Mesodermal cell (in vitro differentiated cells): ENCODE data around the gene PTPRK.

Experiments used
- H3K27ac ChIP-seq: 2 replicates; pipeline ENCODE4 v1.7.0; 2013; ENCODE audit warnings: mild to moderate bottlenecking, low read depth, low read length, moderate library complexity; ENCODE audit not compliant: severe bottlenecking
- H3K36me3 ChIP-seq: 2 replicates; pipeline ENCODE4 v1.7.1; 2013; ENCODE audit warnings: mild to moderate bottlenecking, low read length, moderate library complexity; ENCODE audit not compliant: control insufficient read depth, insufficient read depth
- H3K4me1 ChIP-seq: one replicate; pipeline ENCODE4 v1.7.1; 2013; ENCODE audit warnings: mild to moderate bottlenecking, low read length; ENCODE audit not compliant: insufficient read depth, control insufficient read depth, poor library complexity, severe bottlenecking
- H3K4me3 ChIP-seq: 2 replicates; pipeline ENCODE4 v1.7.0; 2013; ENCODE audit warnings: low read length, control low read depth, mild to moderate bottlenecking; ENCODE audit not compliant: insufficient read depth, poor library complexity, severe bottlenecking; ENCODE audit errors: extremely low read depth
- H3K9me3 ChIP-seq: 2 replicates; pipeline ENCODE4 v1.7.1; 2013; ENCODE audit warnings: mild to moderate bottlenecking, low read length, moderate library complexity; ENCODE audit not compliant: control insufficient read depth
- WGBS, 2 experiments: methylation state at CpG; one replicate each; pipeline ENCODE4 v1.1.5; 2013; ENCODE audit warnings: missing lambda C conversion rate in 2 of 2; ENCODE audit not compliant: insufficient coverage in 2 of 2; 5-methylcytosine and 5-hydroxymethylcytosine counted together

The PTPRK gene

DNA sequence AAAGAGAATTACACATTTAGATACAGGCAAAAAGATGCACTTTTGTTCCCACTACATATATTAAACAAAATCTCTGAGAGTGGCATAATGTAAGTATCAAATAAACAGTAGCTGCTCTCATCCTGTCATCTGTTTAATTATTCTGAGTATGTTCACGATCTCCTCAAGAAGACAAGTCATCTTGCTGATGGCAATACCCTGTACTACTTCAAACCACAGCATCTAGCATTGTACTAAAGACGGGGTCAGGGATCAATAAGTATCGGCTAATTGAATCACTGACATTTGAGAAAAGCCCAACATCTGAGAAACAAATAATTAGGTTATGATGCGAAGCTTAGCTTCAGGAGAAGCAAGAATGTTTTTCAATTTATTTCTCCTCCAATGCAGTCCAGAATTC lies 175.1 kb downstream of the PTPRK start:
- Histone ChIP-seq H3K4me3 (no peak overlapping the region), H3K9me3 (no peaks in the 10 kb centered on the region), H3K36me3 (no peaks in the 10 kb centered on the region), H3K27ac (no peak overlapping the region), H3K4me1 (no peaks in the 10 kb centered on the region)
- WGBS, 2 experiments = 100% methylated on average over 2 of the region's 4 CpGs; no CpG with 5 or more reads in 1 of the 2 experiments

DNA sequence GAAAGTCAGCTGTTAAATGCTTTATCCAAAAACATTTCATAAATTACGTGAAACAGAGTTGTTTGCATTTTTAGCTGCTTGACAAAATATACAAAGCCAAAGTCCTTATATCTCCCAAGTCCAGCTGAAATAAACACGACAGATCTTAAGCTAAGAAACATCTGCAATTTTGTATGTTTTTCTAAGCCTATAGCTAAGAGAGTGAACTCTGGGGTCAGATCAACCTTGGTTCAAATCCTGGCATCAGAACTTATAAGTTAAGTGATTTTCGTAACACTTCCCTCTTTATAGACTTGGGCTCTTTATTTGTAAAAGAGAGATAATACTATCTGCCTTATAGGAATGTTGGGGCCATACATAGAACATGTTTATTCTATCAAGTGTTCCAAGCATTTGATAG lies 176.7 kb downstream of the PTPRK start:
- 80 to 100% methylated on average over 1 of the region's 3 CpGs for WGBS, 2 experiments
- no peaks in the 10 kb centered on the region for H3K36me3 ChIP-seq
- no peaks in the 10 kb centered on the region for H3K9me3 ChIP-seq
- H3K27ac ChIP-seq = no peak overlapping the region
- no peaks in the 10 kb centered on the region for H3K4me1 ChIP-seq
- no peak overlapping the region for H3K4me3 ChIP-seq

DNA sequence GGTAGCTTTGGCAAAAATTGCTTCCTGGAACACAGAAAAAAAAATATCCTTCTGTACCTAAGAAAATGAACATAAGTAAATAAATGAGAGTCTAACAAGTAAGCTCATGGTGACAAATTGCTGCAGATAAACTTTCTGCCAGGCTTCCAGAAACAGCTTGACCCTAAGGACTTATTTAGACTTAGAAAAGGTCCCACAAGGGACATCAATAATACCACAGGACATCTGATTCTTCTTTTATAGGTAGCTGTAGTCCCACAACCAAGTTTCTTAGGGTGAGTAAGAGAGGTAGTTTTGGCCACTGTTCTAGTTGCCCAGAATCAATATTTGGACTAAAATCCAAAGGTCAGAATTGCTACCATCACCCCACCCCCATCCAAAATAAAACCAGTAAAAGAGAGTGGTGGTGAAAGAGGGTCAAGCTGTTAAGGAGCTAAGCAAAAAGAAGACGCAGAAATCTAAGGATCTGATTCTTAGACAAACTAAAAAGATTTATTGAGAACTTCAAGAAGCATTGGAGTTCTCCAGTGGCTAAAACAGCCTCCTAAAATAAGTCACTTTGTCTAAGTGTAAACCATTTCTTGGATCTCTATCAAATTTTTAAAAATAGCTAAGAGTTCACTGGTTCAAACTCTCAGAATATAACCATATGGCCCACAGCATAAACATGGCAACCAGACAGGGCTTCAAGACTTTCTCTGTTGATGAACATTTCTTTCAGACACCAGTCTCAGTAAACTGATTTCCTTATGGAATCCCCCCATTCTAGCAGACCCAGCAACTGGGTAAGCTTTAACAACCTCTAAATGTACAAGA lies 180.6 kb downstream of the PTPRK start:
- Histone ChIP-seq H3K4me1 (no peaks in the 10 kb centered on the region), H3K27ac (no peak overlapping the region), H3K9me3 (no peaks in the 10 kb centered on the region), H3K4me3 (no peak overlapping the region), H3K36me3 (no peaks in the 10 kb centered on the region)
- WGBS, 2 experiments = no CpG with 5 or more reads among the region's 1 CpG

GRCh38 chr6:128337619-128338018 lies 182.8 kb downstream of the PTPRK start:
- no peak overlapping the region for H3K4me3 ChIP-seq
- H3K27ac ChIP-seq = no peak overlapping the region
- H3K9me3 ChIP-seq = no peaks in the 10 kb centered on the region
- no peaks in the 10 kb centered on the region for H3K36me3 ChIP-seq
- WGBS, 2 experiments = 100% methylated on average over 1 of the region's 1 CpG; no CpG with 5 or more reads in 1 of the 2 experiments
- no peaks in the 10 kb centered on the region for H3K4me1 ChIP-seq

GRCh38 chr6:128336436-128337095 lies 183.8 kb downstream of the PTPRK start:
- Histone ChIP-seq H3K9me3 (no peaks in the 10 kb centered on the region), H3K4me3 (no peak overlapping the region), H3K36me3 (no peaks in the 10 kb centered on the region), H3K4me1 (no peaks in the 10 kb centered on the region), H3K27ac (no peak overlapping the region)
- 100% methylated on average over 1 of the region's 3 CpGs for WGBS, 2 experiments

GRCh38 chr6:128335963-128336362 lies 184.4 kb downstream of the PTPRK start:
- Histone ChIP-seq H3K36me3 (no peaks in the 10 kb centered on the region), H3K4me3 (no peak overlapping the region)
- WGBS, 2 experiments = no CpG with 5 or more reads among the region's 1 CpG

DNA sequence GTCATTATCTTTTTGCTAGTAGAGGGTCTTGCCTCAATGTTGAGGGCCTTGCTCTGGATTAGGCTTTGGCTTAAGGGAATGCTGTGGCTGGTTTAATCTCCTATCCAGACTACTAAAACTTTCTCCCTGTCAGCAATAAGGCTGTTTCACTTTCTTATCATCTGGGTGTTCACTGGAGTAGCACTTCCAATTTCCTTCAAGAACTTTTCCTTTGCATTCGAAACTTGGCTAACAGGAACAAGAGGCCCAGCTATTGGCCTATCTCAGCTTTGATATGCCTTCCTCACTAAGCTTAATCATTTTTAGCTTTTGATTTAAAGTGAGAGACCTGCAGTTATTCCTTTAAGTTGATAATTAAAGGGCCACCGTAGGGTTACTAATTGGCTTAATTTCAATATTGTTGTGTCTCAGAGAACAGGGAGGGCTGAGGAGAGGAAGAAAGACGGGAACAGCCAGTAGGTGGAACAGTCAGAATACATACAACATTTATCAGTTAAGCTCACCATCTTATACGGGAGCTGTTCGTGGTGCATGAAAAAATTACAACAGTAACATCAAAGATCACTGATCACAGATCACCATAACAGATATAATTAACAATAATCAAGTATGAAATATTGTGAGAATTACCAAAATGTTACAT lies 186.7 kb downstream of the PTPRK start:
- Histone ChIP-seq H3K4me3 (no peak overlapping the region), H3K4me1 (no peaks in the 10 kb centered on the region), H3K27ac (no peak overlapping the region), H3K36me3 (no peaks in the 10 kb centered on the region), H3K9me3 (no peaks in the 10 kb centered on the region)
- WGBS, 2 experiments = 67% methylated on average over 1 of the region's 5 CpGs; no CpG with 5 or more reads in 1 of the 2 experiments

More at GRCh38 chr6:128335963-128336362, 184.4 kb downstream of the PTPRK start:
- no peaks in the 10 kb centered on the region for H3K4me1 ChIP-seq
- H3K27ac ChIP-seq = no peak overlapping the region
- H3K9me3 ChIP-seq = no peaks in the 10 kb centered on the region

- Histone ChIP-seq H3K9me3 (peaks cover 5% of the 10 kb centered on the region), H3K4me3 (no peak overlapping the region), H3K36me3 (no peaks in the 10 kb centered on the region), H3K4me1 (no peaks in the 10 kb centered on the region), H3K27ac (no peak overlapping the region)
- 74 to 100% methylated on average over 3 of the region's 3 CpGs for WGBS, 2 experiments
Observed at GRCh38 chr6:128327890-128328289, 192.5 kb downstream of the PTPRK start.

- WGBS, 2 experiments = 91 to 100% methylated on average over 1 of the region's 1 CpG
- no peak overlapping the region for H3K4me3 ChIP-seq
- peaks cover 3% of the 10 kb centered on the region for H3K9me3 ChIP-seq
- H3K4me1 ChIP-seq = no peaks in the 10 kb centered on the region
- no peak overlapping the region for H3K27ac ChIP-seq
- H3K36me3 ChIP-seq = peaks cover 4% of the 10 kb centered on the region
Observed at GRCh38 chr6:128323011-128323410, 197.4 kb downstream of the PTPRK start.

DNA sequence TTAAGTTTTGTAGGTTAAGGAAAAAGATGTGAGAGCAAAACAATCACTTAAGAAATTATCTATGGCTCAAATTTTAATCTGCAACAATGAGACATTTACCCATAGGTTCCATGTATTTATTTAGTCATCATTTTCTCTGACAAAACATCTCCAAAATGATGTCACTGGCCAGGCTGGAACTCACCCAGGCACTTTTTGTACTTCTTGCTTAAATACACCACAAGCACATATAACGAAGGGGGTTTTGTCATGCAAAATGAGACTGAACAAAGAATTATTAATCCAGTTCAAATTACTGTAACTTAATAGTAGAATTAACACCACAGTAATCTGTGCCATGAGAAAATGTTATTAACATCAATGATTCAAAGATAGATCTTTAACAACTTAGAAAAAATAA lies 200.5 kb downstream of the PTPRK start:
- no peak overlapping the region for H3K27ac ChIP-seq
- peaks cover 4% of the 10 kb centered on the region for H3K36me3 ChIP-seq
- no peaks in the 10 kb centered on the region for H3K4me1 ChIP-seq
- H3K9me3 ChIP-seq = no peaks in the 10 kb centered on the region
- WGBS, 2 experiments = no CpG with 5 or more reads among the region's 1 CpG
- H3K4me3 ChIP-seq = no peak overlapping the region
